Psoas muscle (tissue), 8 donors: Measurements from ENCODE around the gene ATXN2. TPM values are rescaled to one million over a fixed set of nuclear protein-coding genes. Genes with fewer than 3 reads are reported as not detected.

ENCODE experiments used
- ATAC-seq, 4 donors: fragments of 200-7000 bp; cut with Tn5 transposase; one replicate each; pipeline ENCODE4 v1.9.1; 2020; ENCODE audit warnings: moderate library complexity in 3 of 4, mild to moderate bottlenecking in 2 of 4
- DNase-seq, 2 donors: peaks; one replicate each; pipeline ENCODE4 v3.0.0-alpha.2; 2020
- H3K27ac ChIP-seq: fragments of 200-600 bp; one replicate; pipeline ENCODE4 v1.8.0; 2022
- H3K27me3 ChIP-seq, 3 donors: fragments of 200-600 bp in 1 of 3; one replicate each; pipeline versions ENCODE4 v1.6.1 to v1.8.0; 2013 to 2022; ENCODE audit warnings: low read length in 2 of 3, mild to moderate bottlenecking in 2 of 3, moderate library complexity in 1 of 3; ENCODE audit not compliant: insufficient read depth in 3 of 3
- H3K36me3 ChIP-seq, 2 donors: fragments of 200-600 bp in 1 of 2; one replicate each; pipeline versions ENCODE4 v1.6.1 to v1.8.0; 2013 to 2022; ENCODE audit warnings: low read depth in 1 of 2, mild to moderate bottlenecking in 1 of 2, moderate library complexity in 1 of 2; ENCODE audit not compliant: insufficient read depth in 1 of 2
- H3K4me1 ChIP-seq: fragments of 200-600 bp; one replicate; pipeline ENCODE4 v1.8.0; 2022
- H3K4me3 ChIP-seq: fragments of 200-600 bp; one replicate; pipeline ENCODE4 v1.8.0; 2022; ENCODE audit warnings: mild to moderate bottlenecking
- H3K9me3 ChIP-seq: fragments of 200-600 bp; one replicate; pipeline ENCODE4 v1.8.0; 2022
- CTCF ChIP-seq: fragments of 200-600 bp; IDR thresholded peaks from one replicate; pipeline ENCODE4 v1.8.0; 2022; ENCODE audit warnings: antibody characterized with exemption
- WGBS, 3 donors: extraction: QIAGEN DNeasy Blood & Tissue Kit; methylation state at CpG; one replicate each; pipeline versions ENCODE4 v1.1.6 to v1.1.7; 2013; 5-methylcytosine and 5-hydroxymethylcytosine counted together
- intact Hi-C, 2 donors: fragments of 100-400 bp; cut with DNase I; formaldehyde crosslinking; loops; one replicate each; pipeline versions ENCODE4 v1.11.0 to v1.14.2; 2022
- polyA plus RNA-seq, 3 donors: library from polyadenylated mRNA; stranded (reverse); fragments of 200-250 nt; gene quantifications; one replicate each; pipeline ENCODE4 v1.2.3, GENCODE V29; 2013
- total RNA-seq, 4 donors: library from RNA; stranded (reverse); fragmentation: NEBNext Ultra II Directional in 2 of 4; extraction: Animal tissue kit (Norgen Biotek cat#: 25700) in 2 of 4; gene quantifications; one replicate each; pipeline versions ENCODE4 v1.2.1 to v1.2.4, GENCODE V29; 2021 to 2023
- donor health status: healthy with polysubstance abuse.
- donor health status: DM: no; HTN: no; CAD: no; lungs with moderate emphysema.
- donor health status: Bipolar disorder and iron deficiency.
- donor health status: healthy.
- donor health status: DM: yes; HTN: yes; CAD: no.
- donor health status: DM: no; HTN: no; CAD: no.
- donor health status: DM: no; HTN: no; CAD: no.
- donor health status: DM: yes; HTN: yes; CAD: no.

ATXN2 gene
- total and polyA plus RNA-seq, 7 donors = 17.2 to 39.2 (median 32.9) TPM

- 88 to 98% (median 95%) methylated on average over 2 of the region's 2 CpGs for WGBS, 3 donors
- DNase-seq (no peak), ATAC-seq (no peak)
- Histone ChIP-seq H3K27ac (no peak overlapping the region), H3K27me3 (no peaks in the 10 kb centered on the region), H3K4me3 (no peak overlapping the region), H3K36me3 (peaks cover 0 to 92% of the 10 kb centered on the region in 2 donors), H3K9me3 (no peaks in the 10 kb centered on the region), H3K4me1 (peaks cover 3% of the 10 kb centered on the region)
- no peak for TF ChIP-seq CTCF
- intact Hi-C loops = no loop called here
Observed at GRCh38 chr12:111482462-111482861, 116.7 kb downstream of the ATXN2 start.

- H3K27me3 ChIP-seq = no peaks in the 10 kb centered on the region
- DNase-seq (no peak), ATAC-seq (no peak)
- no peaks in the 10 kb centered on the region for H3K9me3 ChIP-seq
- intact Hi-C loops = no loop called here
- no peak overlapping the region for H3K4me3 ChIP-seq
- TF ChIP-seq CTCF = no peak
- 78 to 84% (median 81%) methylated on average over 2 of the region's 2 CpGs for WGBS, 3 donors
- H3K36me3 ChIP-seq = peaks cover 3 to 79% of the 10 kb centered on the region in 2 donors
- no peaks in the 10 kb centered on the region for H3K4me1 ChIP-seq
- no peak overlapping the region for H3K27ac ChIP-seq
Observed at GRCh38 chr12:111471236-111471635, 127.9 kb downstream of the ATXN2 start.

GRCh38 chr12:111469401-111469800, 129.7 kb downstream of the ATXN2 start:
- Histone ChIP-seq H3K27ac (no peak overlapping the region), H3K4me3 (no peak overlapping the region), H3K27me3 (no peaks in the 10 kb centered on the region), H3K36me3 (peaks cover 3 to 72% of the 10 kb centered on the region in 2 donors), H3K9me3 (no peaks in the 10 kb centered on the region), H3K4me1 (no peaks in the 10 kb centered on the region)
- TF ChIP-seq CTCF = no peak
- DNase-seq (no peak), ATAC-seq (no peak)
- 88 to 94% (median 90%) methylated on average over 2 of the region's 2 CpGs for WGBS, 3 donors
- intact Hi-C loops = no loop called here

- WGBS, 3 donors = 47 to 69% (median 53%) methylated on average over 4 of the region's 4 CpGs
- H3K27ac ChIP-seq = no peak overlapping the region
- H3K4me1 ChIP-seq = no peaks in the 10 kb centered on the region
- H3K36me3 ChIP-seq = peaks cover 5 to 69% of the 10 kb centered on the region in 2 donors
- DNase-seq = no peak
- no peak for TF ChIP-seq CTCF
- H3K4me3 ChIP-seq = no peak overlapping the region
- H3K9me3 ChIP-seq = no peaks in the 10 kb centered on the region
- ATAC-seq = no peak
- intact Hi-C loops = no loop called here
- H3K27me3 ChIP-seq = no peaks in the 10 kb centered on the region
Observed at GRCh38 chr12:111467857-111468241, 131.3 kb downstream of the ATXN2 start.

- no peak overlapping the region for H3K27ac ChIP-seq
- H3K27me3 ChIP-seq = no peaks in the 10 kb centered on the region
- intact Hi-C loops = no loop called here
- no peak for TF ChIP-seq CTCF
- H3K4me3 ChIP-seq = no peak overlapping the region
- 72 to 76% (median 73%) methylated on average over 3 of the region's 3 CpGs for WGBS, 3 donors
- H3K4me1 ChIP-seq = no peaks in the 10 kb centered on the region
- no peaks in the 10 kb centered on the region for H3K9me3 ChIP-seq
- DNase-seq (no peak), ATAC-seq (peak in 1 of 4 donors; percentile 37)
- H3K36me3 ChIP-seq = peaks cover 5 to 63% of the 10 kb centered on the region in 2 donors
Observed at GRCh38 chr12:111467092-111467856, 131.8 kb downstream of the ATXN2 start.
